Prostate gland (tissue), 2 donors: ENCODE data around the gene FBXL19.

Experiments
- POLR2A ChIP-seq: fragments of 450-650 bp; IDR thresholded peaks from one replicate; pipeline ENCODE4 v1.6.1; 2016; ENCODE audit warnings: antibody characterized with exemption, mild to moderate bottlenecking
- POLR2AphosphoS5 ChIP-seq: sonication (generic); formaldehyde crosslinking; IDR thresholded peaks from one replicate; pipeline ENCODE4 v1.6.1; 2017; ENCODE audit warnings: antibody characterized with exemption
- TF ChIP-seq, protein P1 (sequence below), 4 experiments: fragments of 200-600 bp in 2 of 4; fragments of 450-650 bp in 2 of 4; sonication (generic) in 2 of 4; IDR thresholded peaks; 1 replicate in 3 of 4; 2 replicates in 1 of 4; pipeline ENCODE4 v1.5.1; 2016 to 2019; ENCODE audit warnings: antibody characterized with exemption in 4 of 4, mild to moderate bottlenecking in 2 of 4, moderate library complexity in 2 of 4

- no peak for TF ChIP-seq POLR2AphosphoS5
- TF ChIP-seq, protein P1, sequence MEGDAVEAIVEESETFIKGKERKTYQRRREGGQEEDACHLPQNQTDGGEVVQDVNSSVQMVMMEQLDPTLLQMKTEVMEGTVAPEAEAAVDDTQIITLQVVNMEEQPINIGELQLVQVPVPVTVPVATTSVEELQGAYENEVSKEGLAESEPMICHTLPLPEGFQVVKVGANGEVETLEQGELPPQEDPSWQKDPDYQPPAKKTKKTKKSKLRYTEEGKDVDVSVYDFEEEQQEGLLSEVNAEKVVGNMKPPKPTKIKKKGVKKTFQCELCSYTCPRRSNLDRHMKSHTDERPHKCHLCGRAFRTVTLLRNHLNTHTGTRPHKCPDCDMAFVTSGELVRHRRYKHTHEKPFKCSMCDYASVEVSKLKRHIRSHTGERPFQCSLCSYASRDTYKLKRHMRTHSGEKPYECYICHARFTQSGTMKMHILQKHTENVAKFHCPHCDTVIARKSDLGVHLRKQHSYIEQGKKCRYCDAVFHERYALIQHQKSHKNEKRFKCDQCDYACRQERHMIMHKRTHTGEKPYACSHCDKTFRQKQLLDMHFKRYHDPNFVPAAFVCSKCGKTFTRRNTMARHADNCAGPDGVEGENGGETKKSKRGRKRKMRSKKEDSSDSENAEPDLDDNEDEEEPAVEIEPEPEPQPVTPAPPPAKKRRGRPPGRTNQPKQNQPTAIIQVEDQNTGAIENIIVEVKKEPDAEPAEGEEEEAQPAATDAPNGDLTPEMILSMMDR (IDR thresholded peaks at IDR 0.05) = no peak
- TF ChIP-seq POLR2A = no peak
Measured at GRCh38 chr16:30888856-30889499, 34.4 kb upstream of the FBXL19 start.
